Activated gamma-delta T cell treated with anti-CD3 and anti-CD28 coated beads, Interleukin-2, amount 50 U/mL, for 16 hours (primary cell): ENCODE measurements around the gene ARL6IP6.
"Not testable (repeated sequence)": the region's sequence is repeated elsewhere in the genome, so short reads cannot be mapped to it uniquely, and the experiment has no call there.

Experiments
- DNase-seq: peaks from one replicate; pipeline ENCODE4 v3.0.0-alpha.2; 2020; ENCODE audit warnings: low read depth

The ARL6IP6 gene

DNA sequence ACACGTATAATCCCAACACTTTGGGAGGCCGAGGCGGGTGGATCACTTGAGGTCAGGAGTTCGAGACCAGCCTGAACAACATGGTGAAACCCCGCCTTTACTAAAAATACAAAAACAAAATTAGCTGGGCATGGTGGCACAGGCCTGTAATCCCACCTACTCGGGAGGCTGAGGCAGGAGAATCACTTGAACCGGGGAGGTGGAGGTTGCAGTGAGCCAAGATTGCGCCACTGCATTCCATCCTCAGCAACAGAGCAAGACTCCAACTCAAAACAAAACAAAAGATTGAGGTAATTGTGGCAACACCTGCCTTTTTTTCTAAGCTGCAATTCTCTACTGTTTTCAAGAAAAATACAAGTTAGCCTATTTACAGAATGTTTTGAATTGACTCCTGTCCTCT lies 4.2 kb downstream of the ARL6IP6 start:
- not testable (repeated sequence) for DNase-seq

DNA sequence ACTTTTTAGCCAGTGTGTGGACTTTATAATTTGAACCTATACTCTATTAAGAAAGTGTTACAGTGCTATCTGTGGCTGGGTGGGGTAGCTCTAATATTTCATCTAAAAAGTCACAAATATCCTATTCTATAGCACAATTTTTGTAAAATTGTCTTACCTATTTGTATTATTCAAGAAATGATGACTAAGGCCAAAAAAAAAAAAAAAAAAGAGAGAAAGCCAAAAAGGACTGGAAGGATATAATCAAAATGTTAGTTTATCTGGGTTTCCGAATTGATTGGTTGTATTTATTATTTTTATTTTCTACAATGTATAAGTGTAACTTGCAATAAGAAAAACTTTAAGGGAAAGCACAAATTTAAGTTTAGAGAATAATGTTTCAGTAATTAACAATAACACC lies 5.5 kb downstream of the ARL6IP6 start:
- DNase-seq, result no peak

DNA sequence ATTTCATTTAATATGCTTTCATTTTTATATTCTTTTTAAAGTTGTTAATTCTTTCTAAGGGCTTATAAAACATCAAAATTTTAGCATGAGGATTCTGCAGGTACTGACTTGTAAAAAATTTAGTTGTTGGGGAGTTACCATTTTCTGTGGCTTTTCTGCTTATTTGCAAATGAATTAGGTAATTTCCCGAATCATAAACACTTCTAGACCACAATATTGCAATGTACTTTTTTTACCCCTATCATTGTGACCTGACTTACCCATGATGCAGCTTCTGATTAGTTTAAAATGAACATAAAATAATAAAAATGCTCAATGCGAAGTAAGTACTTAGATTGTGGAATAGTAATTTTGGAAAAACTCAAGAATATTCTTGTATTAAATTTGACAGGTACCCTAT lies 11.4 kb downstream of the ARL6IP6 start:
- no peak for DNase-seq

DNA sequence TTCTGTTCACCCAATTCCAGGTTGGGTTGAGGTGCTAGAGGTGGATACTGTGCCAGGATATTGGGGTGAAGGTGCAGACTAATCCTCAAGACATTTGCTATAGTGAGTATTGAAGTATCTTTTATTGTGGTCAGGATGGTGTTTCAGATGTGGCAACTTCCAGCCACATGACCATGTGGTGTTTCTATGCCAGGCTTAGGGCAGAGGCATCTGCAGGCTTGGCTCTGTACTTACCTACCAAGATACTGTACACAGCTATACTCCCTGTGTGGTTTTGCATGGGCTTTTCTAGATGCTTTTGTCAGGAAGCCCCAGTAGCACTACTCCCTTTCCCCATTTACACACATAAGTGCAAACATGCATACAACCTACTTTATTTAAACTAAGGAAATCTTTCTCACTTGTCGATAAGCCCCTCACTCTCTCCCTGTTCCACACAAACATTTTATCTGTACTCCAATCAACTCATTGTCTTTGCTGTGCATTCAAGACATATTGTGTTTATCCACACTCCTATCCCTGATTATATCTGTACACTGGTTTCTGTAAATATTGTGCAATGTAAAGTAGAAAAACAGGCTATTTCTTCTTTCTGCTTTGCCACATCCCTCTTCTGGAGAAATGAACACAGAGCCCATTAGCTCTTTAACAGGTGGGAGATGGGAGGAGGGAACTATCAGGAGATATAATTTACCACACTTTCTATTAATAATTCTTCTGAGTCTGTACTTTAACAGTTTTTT lies 12.3 kb downstream of the ARL6IP6 start:
- peak; percentile 33 for DNase-seq

- not testable (repeated sequence) for DNase-seq
These were observed 19.1 kb downstream of the ARL6IP6 start for GRCh38 chr2:152737509-152737908.

DNA sequence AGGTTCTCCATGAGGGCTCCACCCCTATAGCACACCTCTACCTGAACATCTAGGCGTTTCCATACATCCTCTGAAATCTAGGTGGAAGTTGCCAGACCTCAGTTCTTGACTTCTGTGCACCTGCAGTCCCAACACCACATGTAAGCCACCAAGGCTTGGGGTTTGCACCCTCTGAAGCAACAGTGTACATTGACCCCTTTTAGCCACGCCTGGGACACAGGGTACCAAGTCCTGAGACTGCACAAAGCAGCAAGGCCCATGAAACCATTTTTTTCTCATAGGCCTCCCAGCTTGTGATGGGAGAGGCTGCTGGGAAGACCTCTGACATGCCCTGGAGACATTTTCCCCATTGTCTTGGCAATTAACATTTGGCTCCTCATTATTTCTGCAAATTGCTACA lies 20.0 kb downstream of the ARL6IP6 start:
- DNase-seq, result no peak

- not testable (repeated sequence) for DNase-seq
These were observed 21.3 kb downstream of the ARL6IP6 start for GRCh38 chr2:152739705-152740104.

DNA sequence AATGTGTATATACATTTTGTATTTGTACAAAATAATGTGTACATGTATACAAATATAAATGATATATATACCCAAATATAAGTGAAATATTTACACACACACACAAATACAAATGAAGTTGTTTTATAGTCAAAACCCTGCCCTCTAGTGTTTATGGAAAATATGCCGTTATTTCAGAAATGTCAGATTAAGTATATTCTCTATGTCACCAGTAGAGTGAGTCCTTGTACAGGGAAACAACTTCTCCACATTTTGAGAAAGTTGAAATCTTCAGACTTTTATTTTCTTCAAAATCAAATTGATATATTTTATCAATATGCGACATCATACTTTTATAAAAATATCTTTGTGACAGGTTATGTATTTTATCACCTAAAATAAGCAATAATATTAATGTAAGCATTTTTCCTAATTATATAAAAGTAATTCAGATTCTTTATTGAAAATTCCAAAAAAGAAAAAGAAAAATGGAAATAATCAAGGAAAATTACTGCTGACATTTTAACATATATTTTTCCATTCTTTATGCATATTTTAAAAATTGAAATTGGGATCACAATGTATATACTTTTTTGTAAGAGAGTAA lies 22.4 kb downstream of the ARL6IP6 start:
- DNase-seq, result no peak

GRCh38 chr2:152743002-152743401 lies 24.6 kb downstream of the ARL6IP6 start:
- no peak for DNase-seq

DNA sequence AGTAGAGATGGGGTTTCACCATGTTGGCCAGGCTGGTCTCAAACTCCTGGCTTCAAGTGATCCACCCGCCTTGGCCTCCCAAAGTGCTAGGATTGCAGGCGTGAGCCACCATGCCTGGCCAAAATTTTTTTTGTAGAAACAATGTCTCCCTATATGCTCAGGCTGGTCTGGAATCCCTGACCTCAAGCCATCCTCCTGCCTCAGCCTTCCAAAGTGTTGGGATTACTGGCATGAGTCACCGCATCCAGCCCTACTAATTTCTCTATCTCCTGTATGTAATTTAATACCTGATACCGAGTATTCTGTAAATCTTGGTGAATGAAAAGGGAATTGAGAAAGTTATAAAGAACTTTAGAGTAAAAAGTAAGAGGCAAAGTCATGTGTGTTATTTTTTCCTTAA lies 29.3 kb downstream of the ARL6IP6 start:
- DNase-seq, result not testable (repeated sequence)

DNA sequence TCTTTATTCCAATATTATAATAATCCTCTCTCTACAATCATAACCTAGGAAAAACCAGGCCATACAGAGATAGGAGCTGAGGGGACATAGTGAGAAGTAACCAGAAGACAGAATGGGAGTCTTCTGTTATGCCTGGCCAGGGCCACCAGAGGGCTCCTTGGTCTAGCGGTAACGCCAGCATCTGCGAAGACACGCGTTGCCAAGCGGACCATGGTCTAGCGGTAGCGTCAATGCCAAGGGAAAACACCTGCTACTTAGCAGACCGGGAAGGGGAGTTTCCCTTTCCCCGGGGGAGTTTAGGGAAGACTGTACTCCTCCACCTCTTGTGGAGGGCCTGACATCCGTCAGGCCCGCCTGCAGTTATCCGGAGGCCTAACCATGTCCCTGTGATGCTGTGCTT lies 36.6 kb downstream of the ARL6IP6 start:
- DNase-seq, result no peak

DNA sequence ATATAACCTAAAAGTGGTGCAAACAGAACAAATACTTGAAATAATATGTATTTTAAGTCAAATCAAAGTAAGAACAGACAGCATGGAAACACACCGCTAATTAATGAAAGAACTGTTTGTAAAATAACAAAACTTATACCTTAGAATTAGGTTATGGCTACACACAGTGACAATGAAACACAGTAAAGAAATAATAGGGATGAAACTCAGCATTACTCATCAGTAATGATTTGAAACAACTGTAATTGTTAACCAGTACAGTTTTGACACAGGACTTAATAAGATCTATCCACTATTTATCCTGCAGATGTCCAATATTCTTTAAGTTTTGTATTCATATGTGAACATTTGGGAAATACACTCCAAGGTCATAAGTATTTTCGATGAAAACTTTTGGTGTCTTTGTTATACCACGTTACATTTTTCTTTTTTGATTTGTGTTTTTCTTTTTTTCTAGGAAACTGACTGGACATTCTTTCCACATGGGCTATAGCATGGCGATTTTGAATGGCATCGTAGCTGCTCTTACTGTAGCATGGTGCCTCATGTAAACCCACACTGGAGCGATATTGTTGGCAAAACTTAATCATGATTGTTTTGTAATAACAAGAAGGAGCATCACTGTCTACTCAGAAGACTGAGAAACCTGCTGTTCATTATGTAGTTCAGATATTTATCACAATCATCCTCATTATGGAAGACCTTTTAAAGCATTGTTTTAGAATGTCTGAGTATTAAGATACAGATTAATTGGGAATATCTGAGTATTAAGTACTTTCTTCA lies 41.1 kb downstream of the ARL6IP6 start:
- no peak for DNase-seq

- DNase-seq, result no peak
These were observed 42.8 kb downstream of the ARL6IP6 start for GRCh38 chr2:152761214-152761613.

DNA sequence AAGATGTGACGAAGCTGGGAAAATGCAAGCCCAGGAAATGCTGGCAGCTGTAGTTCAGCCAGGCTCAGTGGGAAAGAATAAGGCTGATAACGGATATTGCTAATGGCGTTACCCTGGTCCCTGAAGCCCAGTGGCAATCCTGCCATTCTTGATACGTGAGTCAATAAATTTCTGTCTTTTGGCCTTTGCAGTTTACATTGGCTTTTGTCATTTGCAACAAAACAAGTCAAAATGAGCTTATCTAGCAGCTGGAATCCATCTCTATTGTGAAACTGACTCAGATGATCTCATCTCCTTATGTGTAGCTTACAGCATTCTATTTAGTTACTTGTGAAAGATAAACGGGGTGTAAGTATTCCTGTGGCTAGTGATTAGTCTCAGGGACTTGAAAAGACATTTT lies 43.8 kb downstream of the ARL6IP6 start:
- DNase-seq, result no peak

- DNase-seq, result not testable (repeated sequence)
These were observed 44.8 kb downstream of the ARL6IP6 start for GRCh38 chr2:152763208-152763607.

DNA sequence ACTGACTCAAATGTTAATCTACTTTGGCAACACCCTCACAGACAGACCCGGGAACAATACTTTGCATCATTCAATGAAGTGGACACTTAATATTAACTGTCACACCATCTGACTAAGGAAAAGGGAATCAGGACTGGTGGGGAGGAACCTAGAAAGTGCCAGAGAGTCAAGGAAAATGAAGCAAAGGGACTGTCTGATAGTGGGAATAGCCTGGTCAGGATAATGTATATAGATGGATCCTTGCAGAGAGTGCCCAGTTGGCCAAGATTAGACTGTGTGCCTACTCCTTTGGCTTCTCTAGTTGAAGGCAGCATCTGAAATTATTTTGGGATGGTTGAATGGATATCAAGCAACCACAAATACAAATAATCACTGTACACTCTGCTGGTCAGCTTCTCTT lies 45.2 kb downstream of the ARL6IP6 start:
- no peak for DNase-seq

DNA sequence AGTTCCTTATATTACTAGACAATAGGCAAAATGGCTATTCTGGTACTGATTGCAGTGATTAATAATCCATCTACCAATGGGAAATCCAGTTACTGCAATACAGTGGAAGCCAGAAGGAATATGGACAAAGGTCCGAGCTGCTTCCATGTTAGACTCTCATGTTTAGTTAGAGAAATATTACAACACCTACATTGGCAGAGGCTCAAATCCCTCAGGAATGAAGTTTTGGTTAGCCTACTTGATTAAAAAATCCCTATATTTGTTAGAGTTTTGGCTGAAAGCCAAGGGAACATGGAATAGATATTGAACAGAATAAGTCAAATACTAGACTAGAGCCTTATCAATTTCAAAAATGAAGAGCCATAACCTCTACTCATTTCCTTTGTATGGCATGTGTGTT lies 48.5 kb downstream of the ARL6IP6 start:
- no peak for DNase-seq

GRCh38 chr2:152781175-152781574 lies 62.8 kb downstream of the ARL6IP6 start:
- no peak for DNase-seq

DNA sequence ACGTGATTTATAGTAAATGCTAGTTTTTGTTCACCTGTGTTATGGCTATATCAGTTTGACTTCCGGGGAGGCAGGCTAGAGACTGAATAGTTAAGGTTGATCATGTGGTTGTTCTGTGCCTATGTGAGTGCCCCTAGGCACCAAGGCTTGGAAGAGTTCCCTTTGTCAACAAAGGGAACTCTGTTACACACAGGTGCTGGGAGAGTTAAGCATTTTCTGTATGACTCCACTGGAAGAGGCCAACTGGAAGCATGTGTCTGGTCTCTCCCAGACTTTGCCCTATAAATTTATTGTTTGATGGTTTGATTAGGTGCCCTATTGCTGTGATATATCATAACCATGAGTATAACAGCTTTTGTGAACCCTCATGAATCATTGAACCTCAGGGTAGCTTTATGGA lies 63.8 kb downstream of the ARL6IP6 start:
- no peak for DNase-seq

DNA sequence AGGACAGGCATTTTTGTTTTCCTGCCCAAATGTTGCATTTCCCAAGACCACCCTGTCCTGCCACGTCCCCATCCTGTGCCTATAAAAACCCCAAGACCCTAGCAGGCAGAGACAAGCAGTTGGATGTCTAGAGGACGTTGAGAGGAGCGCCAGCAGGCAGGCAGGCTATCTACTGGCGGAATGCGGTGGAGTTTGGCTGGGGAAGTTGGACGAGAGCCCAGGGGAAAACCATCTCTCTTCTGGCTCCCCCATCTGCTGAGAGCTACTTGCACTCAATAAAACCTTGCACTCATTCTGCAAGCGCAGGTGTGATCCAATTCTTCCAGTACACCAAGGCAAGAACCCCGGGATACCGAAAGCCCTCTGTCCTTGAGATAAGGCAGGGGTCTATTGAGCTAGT lies 72.5 kb downstream of the ARL6IP6 start:
- no peak for DNase-seq

DNA sequence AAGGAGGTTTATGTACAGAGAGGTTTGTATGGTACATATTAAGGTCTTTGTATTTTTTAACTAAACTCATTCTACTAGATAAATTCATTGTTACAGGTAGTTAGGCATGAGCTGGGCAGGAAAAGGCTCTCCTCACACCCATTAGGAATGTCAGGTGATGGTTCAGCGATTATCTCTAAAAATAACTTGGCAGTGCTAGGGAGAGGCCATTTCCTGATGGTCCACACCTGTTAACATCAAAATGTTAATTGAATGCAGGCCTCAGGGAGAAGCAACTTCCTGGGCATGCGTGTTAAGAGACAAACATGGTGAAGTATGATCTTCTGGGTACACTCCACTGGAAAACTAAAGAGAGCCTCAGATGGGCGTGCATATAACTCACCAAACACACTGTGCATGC lies 73.6 kb downstream of the ARL6IP6 start:
- DNase-seq, result no peak

GRCh38 chr2:152792974-152793373 lies 74.6 kb downstream of the ARL6IP6 start:
- DNase-seq, result no peak

GRCh38 chr2:152796941-152797340 lies 78.5 kb downstream of the ARL6IP6 start:
- DNase-seq, result no peak
